Hair follicle dermal papilla cell (primary cell): ENCODE data around the gene SERP1. TPM values are rescaled to one million over a fixed set of nuclear protein-coding genes. Genes with fewer than 3 reads are reported as not detected.

Experiments
- total RNA-seq: library from RNA; depleted of rRNA; stranded (reverse); fragments of >200 nt; gene quantifications from 2 replicates; pipeline ENCODE4 v1.2.3, GENCODE V29; 2012

Gene SERP1
- 162 and 165 TPM in 2 replicates for total RNA-seq

GRCh38 chr3:150546226-150547044 is at the start of gene SERP1, which contains the start of gene EIF2A:
Gene SERP1 (minus strand): TSS chr3:150546496. CDS start chr3:150546135, 361 bp downstream.
Gene EIF2A (plus strand): TSS chr3:150546787. CDS start chr3:150546803, 16 bp downstream.

Other genes starting within 250 kb of the SERP1 start
- gene TSC22D2, start 138.2 kb downstream of the SERP1 start, total RNA-seq = 24.7 and 35.9 TPM in 2 replicates
- gene EIF2A, start 291 bp upstream of the SERP1 start, total RNA-seq = 144 and 153 TPM in 2 replicates
- gene SELENOT, start 56.8 kb upstream of the SERP1 start, total RNA-seq = 108 and 114 TPM in 2 replicates
- gene ERICH6, start 157.4 kb upstream of the SERP1 start, total RNA-seq = 0.32 and 0.49 TPM in 2 replicates
- gene SIAH2, start 216.7 kb upstream of the SERP1 start, total RNA-seq = 32.1 and 42.4 TPM in 2 replicates